Vagina (tissue), 2 donors: ENCODE data around the gene COMMD10.

Experiments used
- POLR2A ChIP-seq, 2 donors: fragments of 450-650 bp; IDR thresholded peaks; one replicate each; pipeline ENCODE4 v1.6.1; 2017; ENCODE audit warnings: antibody characterized with exemption in 2 of 2, mild to moderate bottlenecking in 2 of 2, moderate library complexity in 2 of 2
- POLR2AphosphoS5 ChIP-seq, 2 donors: sonication (generic); formaldehyde crosslinking; IDR thresholded peaks; one replicate each; pipeline ENCODE4 v1.9.0; 2017; ENCODE audit warnings: antibody characterized with exemption in 2 of 2, mild to moderate bottlenecking in 2 of 2, low read depth in 1 of 2; ENCODE audit not compliant: insufficient read depth in 1 of 2
- TF ChIP-seq, protein P1 (sequence below), 3 experiments: fragments of 450-650 bp in 2 of 3; fragments of 200-600 bp in 1 of 3; sonication (generic) in 1 of 3; IDR thresholded peaks; one replicate each; pipeline ENCODE4 v1.5.1; 2017 to 2019; ENCODE audit warnings: antibody characterized with exemption in 3 of 3, mild to moderate bottlenecking in 2 of 3, moderate library complexity in 2 of 3

- TF ChIP-seq, protein P1, sequence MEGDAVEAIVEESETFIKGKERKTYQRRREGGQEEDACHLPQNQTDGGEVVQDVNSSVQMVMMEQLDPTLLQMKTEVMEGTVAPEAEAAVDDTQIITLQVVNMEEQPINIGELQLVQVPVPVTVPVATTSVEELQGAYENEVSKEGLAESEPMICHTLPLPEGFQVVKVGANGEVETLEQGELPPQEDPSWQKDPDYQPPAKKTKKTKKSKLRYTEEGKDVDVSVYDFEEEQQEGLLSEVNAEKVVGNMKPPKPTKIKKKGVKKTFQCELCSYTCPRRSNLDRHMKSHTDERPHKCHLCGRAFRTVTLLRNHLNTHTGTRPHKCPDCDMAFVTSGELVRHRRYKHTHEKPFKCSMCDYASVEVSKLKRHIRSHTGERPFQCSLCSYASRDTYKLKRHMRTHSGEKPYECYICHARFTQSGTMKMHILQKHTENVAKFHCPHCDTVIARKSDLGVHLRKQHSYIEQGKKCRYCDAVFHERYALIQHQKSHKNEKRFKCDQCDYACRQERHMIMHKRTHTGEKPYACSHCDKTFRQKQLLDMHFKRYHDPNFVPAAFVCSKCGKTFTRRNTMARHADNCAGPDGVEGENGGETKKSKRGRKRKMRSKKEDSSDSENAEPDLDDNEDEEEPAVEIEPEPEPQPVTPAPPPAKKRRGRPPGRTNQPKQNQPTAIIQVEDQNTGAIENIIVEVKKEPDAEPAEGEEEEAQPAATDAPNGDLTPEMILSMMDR (IDR thresholded peaks at IDR 0.05) = no peak
- TF ChIP-seq POLR2A (IDR thresholded peaks at IDR 0.05) (no peak), POLR2AphosphoS5 (IDR thresholded peaks at IDR 0.05; ENCODE audit: insufficient read depth in 1 of 2, low read depth in 1 of 2) (no peak)
Measured at GRCh38 chr5:116130976-116131375, 46.2 kb downstream of the COMMD10 start.
